ENCODE data around the gene P3R3URF.

The P3R3URF gene

DNA sequence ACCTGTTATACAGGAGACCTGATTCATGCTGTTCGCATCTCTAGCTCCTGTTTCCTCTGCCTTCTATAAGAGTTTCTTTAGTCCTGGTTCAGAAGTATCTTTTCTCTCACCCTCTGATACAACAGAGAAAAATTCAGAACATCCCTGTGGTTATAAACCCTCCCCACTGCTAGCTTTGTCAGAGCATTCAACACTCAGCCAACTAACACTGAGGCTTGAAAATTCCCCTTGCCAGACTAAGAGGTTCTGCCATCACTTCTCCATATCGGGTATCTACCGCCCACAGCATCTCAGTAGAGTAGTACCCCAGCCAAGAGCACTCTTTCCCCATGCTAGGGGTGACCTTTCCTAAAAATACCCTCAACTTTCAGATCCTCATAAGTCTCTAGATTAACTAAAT lies 24.3 kb downstream of the P3R3URF start:
- TF ChIP-seq, protein P1, sequence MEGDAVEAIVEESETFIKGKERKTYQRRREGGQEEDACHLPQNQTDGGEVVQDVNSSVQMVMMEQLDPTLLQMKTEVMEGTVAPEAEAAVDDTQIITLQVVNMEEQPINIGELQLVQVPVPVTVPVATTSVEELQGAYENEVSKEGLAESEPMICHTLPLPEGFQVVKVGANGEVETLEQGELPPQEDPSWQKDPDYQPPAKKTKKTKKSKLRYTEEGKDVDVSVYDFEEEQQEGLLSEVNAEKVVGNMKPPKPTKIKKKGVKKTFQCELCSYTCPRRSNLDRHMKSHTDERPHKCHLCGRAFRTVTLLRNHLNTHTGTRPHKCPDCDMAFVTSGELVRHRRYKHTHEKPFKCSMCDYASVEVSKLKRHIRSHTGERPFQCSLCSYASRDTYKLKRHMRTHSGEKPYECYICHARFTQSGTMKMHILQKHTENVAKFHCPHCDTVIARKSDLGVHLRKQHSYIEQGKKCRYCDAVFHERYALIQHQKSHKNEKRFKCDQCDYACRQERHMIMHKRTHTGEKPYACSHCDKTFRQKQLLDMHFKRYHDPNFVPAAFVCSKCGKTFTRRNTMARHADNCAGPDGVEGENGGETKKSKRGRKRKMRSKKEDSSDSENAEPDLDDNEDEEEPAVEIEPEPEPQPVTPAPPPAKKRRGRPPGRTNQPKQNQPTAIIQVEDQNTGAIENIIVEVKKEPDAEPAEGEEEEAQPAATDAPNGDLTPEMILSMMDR (IDR thresholded peaks at IDR 0.05; ENCODE audit: control insufficient read depth, extremely low read depth, insufficient read depth): no peak
- H3K4me3 ChIP-seq (ENCODE audit: low read depth, low read length): no peak overlapping the region
- no peak for DNase-seq (ENCODE audit: low read depth)

DNA sequence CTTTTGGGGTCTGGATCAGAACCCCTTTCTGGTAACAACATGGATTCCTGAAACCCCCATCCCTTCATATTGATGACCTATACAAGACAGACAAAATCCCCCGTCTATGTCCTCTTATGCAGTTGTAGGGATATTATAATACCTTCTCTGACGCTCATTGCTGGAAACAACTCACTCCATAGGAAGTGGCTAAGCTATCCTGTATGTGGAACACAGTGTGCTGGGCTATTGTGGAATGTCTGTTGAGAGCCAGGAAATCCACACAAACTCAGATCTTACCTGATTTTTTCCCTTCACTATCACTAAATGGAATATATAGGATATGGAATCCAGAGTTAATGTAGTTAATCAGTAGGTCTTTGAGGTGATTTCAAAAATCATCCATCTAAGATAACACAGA lies 26.2 kb downstream of the P3R3URF start:
- H3K4me3 ChIP-seq (ENCODE audit: low read depth, low read length): no peak overlapping the region
- no peak for DNase-seq (ENCODE audit: low read depth)
- TF ChIP-seq, protein P1 (IDR thresholded peaks at IDR 0.05; ENCODE audit: control insufficient read depth, extremely low read depth, insufficient read depth): no peak

DNA sequence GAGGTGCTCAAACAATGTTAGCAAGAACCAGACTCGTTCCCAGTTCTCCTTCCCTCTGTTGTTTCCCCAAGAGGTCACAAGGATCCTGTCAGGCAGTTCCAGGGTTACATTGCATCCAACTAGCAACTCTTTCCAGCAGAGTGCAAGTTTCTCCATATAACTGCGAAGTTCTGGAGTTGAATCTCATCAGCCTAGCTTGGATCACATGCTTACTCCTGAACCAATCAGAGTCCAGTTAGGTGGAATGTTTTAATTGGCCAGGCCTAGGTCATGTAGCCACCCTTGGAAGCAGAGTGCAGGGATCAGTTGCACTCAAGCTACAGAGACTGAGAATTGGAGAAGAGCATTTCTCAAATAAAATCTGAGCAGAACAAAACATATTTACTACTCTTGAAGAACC lies 28.0 kb downstream of the P3R3URF start:
- TF ChIP-seq, protein P1 (IDR thresholded peaks at IDR 0.05; ENCODE audit: control insufficient read depth, extremely low read depth, insufficient read depth): no peak
- no peak for DNase-seq (ENCODE audit: low read depth)
- no peak overlapping the region for H3K4me3 ChIP-seq (ENCODE audit: low read depth, low read length)

DNA sequence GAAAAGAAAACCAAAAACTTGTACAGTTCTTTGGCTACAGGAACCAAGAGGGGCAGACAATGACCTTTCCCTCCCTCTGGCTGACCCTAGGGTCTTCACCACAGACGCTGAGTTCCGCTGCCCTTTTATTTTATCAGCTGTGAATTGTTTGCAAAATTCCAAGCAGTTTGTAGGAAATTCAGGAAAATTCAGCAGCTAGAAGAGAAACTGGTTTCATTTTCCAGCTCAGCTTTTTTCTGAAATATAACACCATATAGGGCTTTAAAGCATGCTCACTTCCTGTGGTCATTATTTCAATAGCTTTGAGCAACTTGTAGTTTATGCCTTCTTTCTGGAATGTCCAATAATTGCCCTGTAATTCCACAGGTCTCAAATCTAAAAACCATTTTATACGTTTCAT lies 38.4 kb downstream of the P3R3URF start:
- H3K4me3 ChIP-seq (ENCODE audit: low read depth, low read length): no peak overlapping the region
- no peak for DNase-seq (ENCODE audit: low read depth)
- TF ChIP-seq, protein P1 (IDR thresholded peaks at IDR 0.05; ENCODE audit: control insufficient read depth, extremely low read depth, insufficient read depth): no peak

DNA sequence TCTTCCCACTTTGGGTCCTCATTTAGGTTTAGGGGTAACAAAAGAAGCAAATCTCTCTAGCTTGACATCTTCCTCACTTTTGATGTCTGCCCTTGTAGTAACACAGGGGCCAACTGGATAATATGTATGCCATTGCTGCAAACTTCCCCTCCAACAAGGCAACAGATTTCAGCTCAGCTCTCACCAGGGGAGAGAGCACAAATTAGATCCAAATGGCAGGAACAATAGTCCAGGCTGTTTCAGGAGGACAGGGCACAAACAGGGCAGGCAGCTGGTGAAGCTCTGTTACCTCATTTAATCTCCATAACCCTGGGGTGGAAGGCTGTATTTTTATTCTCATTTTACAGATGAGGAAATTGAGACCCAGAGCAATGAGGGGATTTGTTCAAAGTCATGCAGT lies 39.6 kb downstream of the P3R3URF start:
- TF ChIP-seq, protein P1 (IDR thresholded peaks at IDR 0.05; ENCODE audit: control insufficient read depth, extremely low read depth, insufficient read depth): no peak
- DNase-seq (ENCODE audit: low read depth): no peak
- no peak overlapping the region for H3K4me3 ChIP-seq (ENCODE audit: low read depth, low read length)

DNA sequence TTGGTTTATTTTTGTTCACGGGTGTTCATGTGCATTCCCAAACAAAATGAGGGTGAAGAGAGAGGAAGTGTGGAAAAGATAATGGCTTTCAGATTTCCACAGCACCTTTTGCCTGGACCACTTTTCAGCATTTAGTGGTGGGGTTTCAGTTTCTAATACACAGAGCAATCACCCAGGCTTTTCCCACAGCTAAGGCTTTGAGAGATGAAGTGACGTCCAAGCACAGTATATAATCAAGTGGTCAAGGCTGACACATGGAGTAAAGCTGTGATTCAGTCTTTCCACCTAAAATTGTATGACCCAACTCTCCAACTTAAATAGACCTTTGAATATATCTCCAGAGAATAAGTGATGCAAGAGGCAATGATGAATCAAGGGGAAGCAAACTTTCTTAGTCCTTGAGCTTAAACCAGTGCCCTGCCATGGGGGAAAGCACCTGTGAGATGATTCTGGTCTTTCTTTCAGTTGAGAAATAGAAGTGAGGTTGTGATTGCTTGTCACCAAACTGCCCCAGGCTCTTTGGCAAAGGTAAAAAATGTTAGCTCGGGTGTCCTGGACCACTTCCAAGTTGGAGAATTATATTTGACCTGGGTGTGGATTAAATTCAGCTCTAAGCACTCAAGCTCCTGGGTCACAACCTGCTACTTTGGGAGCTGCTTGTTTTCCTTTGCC lies 41.5 kb downstream of the P3R3URF start:
- peak; percentile 80 for DNase-seq (ENCODE audit: low read depth)
- TF ChIP-seq, protein P1 (IDR thresholded peaks at IDR 0.05; ENCODE audit: control insufficient read depth, extremely low read depth, insufficient read depth): no peak
- no peak overlapping the region for H3K4me3 ChIP-seq (ENCODE audit: low read depth, low read length)

DNA sequence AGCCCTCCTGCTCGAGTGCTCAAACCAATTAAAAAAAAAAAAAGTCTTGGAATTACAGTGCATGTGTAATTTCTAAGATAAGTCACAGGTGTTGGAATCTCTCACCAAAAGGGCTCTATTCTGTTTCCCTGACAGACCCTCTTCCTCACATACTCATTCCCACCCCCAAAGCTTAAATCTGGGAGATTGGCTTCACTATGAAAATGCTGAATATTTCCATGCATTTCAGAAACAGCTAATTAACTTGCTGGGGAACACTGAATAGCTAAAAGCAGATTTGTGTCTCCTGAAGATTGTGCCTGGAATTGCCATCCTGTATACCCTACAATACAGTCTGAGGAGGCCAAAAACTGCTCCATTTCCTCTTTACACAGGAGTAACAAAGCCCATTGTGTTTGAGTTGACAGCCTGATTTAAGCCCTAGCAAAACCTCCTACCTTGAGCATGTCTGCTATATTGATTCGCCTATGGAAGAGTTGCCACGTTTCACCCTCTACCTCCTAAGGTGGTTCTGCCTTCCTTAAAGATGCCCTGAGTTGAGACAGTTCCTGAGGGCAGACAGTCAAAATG lies 42.4 kb downstream of the P3R3URF start:
- TF ChIP-seq, protein P1 (IDR thresholded peaks at IDR 0.05; ENCODE audit: control insufficient read depth, extremely low read depth, insufficient read depth): no peak
- DNase-seq (ENCODE audit: low read depth): no peak
- peak overlapping the region; percentile 80 for H3K4me3 ChIP-seq (ENCODE audit: low read depth, low read length)

Data from LNCaP clone FGC (cell line).